CD8-positive, alpha-beta memory T cell (primary cell): ENCODE results near the gene MCF2L. TPM values are rescaled to one million over a fixed set of nuclear protein-coding genes. Genes with fewer than 3 reads are reported as not detected.
A peak's percentile ranks its signal among the peaks of the same experiment; 100 is the strongest.

Experiments
- CTCF ChIA-PET: fragments of 350-600 bp; sonication (Branson Sonifier 250); formaldehyde crosslinking; loops from one replicate; lab custom pipeline; 2021; ENCODE audit warnings: antibody characterized with exemption; lab: Charles Lee
- POLR2A ChIA-PET: fragments of 350-600 bp; sonication (Branson Sonifier 250); formaldehyde crosslinking; loops from one replicate; lab custom pipeline; 2021; ENCODE audit warnings: antibody characterized with exemption; lab: Charles Lee
- DNase-seq, 5 donors: peaks; one replicate each; pipeline versions ENCODE4 v3.0.0 to v3.0.0-alpha.2; 2020 to 2022; ENCODE audit warnings: mixed read lengths in 1 of 5
- H3K27ac ChIP-seq: one replicate; pipeline ENCODE4 v1.7.0; 2013; ENCODE audit warnings: low read depth, mild to moderate bottlenecking, low read length, moderate library complexity
- H3K27me3 ChIP-seq: 2 replicates; pipeline ENCODE4 v1.7.0; 2013; ENCODE audit warnings: low read length, mild to moderate bottlenecking; ENCODE audit not compliant: insufficient read depth, poor library complexity, severe bottlenecking
- H3K36me3 ChIP-seq: 2 replicates; pipeline ENCODE4 v1.7.0; 2013; ENCODE audit warnings: mild to moderate bottlenecking, low read length, moderate library complexity; ENCODE audit not compliant: insufficient read depth
- H3K4me1 ChIP-seq: 2 replicates; pipeline ENCODE4 v1.7.0; 2013; ENCODE audit warnings: mild to moderate bottlenecking, low read length, moderate library complexity; ENCODE audit not compliant: insufficient read depth
- H3K4me3 ChIP-seq: 2 replicates; pipeline ENCODE4 v1.7.0; 2013; ENCODE audit warnings: mild to moderate bottlenecking, low read length
- H3K9me3 ChIP-seq: 2 replicates; pipeline ENCODE4 v1.7.0; 2013; ENCODE audit warnings: mild to moderate bottlenecking, low read length
- H3K27ac Mint-ChIP-seq, 8 donors: one replicate each; pipeline ENCODE4 v1.8.0; 2020 to 2021; ENCODE audit warnings: mixed read lengths in 8 of 8, mild to moderate bottlenecking in 6 of 8, inconsistent platforms in 3 of 8, moderate library complexity in 3 of 8
- H3K27me3 Mint-ChIP-seq, 2 donors: one replicate each; pipeline ENCODE4 v1.8.0; 2020 to 2021; ENCODE audit warnings: mixed read lengths in 2 of 2, mild to moderate bottlenecking in 1 of 2, moderate library complexity in 1 of 2
- H3K36me3 Mint-ChIP-seq, 3 donors: one replicate each; pipeline ENCODE4 v1.8.0; 2020 to 2021; ENCODE audit warnings: mixed read lengths in 3 of 3, inconsistent platforms in 1 of 3, mild to moderate bottlenecking in 1 of 3
- H3K4me1 Mint-ChIP-seq, 3 donors: one replicate each; pipeline ENCODE4 v1.8.0; 2020 to 2021; ENCODE audit warnings: mixed read lengths in 3 of 3, inconsistent platforms in 1 of 3, mild to moderate bottlenecking in 1 of 3
- H3K4me3 Mint-ChIP-seq, 7 donors: one replicate each; pipeline ENCODE4 v1.8.0; 2020 to 2021; ENCODE audit warnings: mixed read lengths in 7 of 7, mild to moderate bottlenecking in 6 of 7, moderate library complexity in 4 of 7, inconsistent platforms in 2 of 7
- H3K9me3 Mint-ChIP-seq, 5 donors: one replicate each; pipeline ENCODE4 v1.8.0; 2020 to 2022; ENCODE audit warnings: mixed read lengths in 5 of 5, mild to moderate bottlenecking in 3 of 5, moderate library complexity in 2 of 5, inconsistent platforms in 1 of 5
- polyA plus RNA-seq: library from polyadenylated mRNA; unstranded; fragments of 300-500 nt; fragmentation: Illumina TruSeq; gene quantifications from one replicate; pipeline ENCODE4 v1.2.3, GENCODE V29; 2021
- total RNA-seq, 2 experiments: library from RNA; stranded (reverse); gene quantifications; one replicate each; pipeline ENCODE4 v1.2.3, GENCODE V29; 2021

Gene MCF2L
- total and polyA plus RNA-seq, 3 experiments from 2014 or later = 2.5 to 9.6 (median 9.1) TPM

DNA sequence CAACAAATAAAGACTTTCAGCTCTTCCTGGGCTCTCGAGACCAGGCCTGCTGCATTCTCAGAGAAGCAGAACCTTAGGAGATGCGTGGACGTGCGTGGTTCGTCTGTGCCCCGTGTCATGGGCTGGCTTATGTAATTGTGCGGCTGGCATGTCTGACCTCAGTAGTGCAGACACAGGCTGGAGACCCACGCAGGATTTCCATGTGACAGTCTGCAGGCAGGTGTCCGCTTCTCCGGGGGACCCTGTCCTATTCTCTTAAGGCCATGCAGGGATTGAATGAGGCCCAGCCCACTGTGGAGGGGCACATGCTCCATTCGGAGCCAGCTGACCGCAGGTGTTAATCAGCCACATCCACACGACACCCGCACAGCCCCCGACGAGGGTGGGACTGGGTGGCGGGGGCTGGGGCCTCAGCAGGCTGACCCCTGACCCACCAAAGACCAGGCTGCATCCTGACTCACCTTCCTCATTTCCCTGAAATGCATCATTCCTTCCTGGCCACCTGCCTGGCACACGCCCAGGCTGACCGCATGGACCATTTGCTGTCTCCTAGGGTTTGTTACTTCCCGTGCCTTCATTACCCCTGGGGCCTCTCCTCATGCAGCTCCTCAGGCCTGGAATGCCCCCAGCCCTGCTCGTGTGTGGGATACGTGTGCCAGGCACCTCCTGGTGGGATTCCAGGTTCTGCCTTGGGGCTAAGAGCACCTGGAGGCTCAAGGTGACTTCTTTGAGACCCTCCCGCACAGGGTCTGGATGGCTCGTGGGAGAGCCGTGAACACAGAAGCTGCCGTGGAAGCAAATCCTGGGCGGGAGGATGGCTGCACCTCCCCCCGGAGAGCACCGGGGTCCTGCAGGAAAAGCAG, 10.7 kb upstream of the MCF2L start:
- Histone ChIP-seq H3K27me3 (no peaks in the 10 kb centered on the region), H3K4me3 (no peak overlapping the region), H3K27ac (no peak overlapping the region), H3K36me3 (no peaks in the 10 kb centered on the region), H3K9me3 (no peaks in the 10 kb centered on the region), H3K4me1 (no peaks in the 10 kb centered on the region)
- POLR2A ChIA-PET = no interaction called here
- no peak for DNase-seq
- Mint-ChIP-seq H3K27me3 (peaks cover 0 to 4% of the 10 kb centered on the region in 2 donors), H3K36me3 (no peaks in the 10 kb centered on the region), H3K27ac (no peak overlapping the region), H3K9me3 (no peaks in the 10 kb centered on the region), H3K4me3 (no peak overlapping the region), H3K4me1 (no peaks in the 10 kb centered on the region)
- CTCF ChIA-PET = no interaction called here

GRCh38 chr13:112959206-112959605, 9.8 kb upstream of the MCF2L start:
- H3K4me1 Mint-ChIP-seq = no peaks in the 10 kb centered on the region
- no peak overlapping the region for H3K4me3 ChIP-seq
- POLR2A ChIA-PET = no interaction called here
- H3K27ac Mint-ChIP-seq = peak overlapping the region in 1 of 8 donors; percentile 43
- DNase-seq = no peak
- H3K36me3 ChIP-seq = no peaks in the 10 kb centered on the region
- no peaks in the 10 kb centered on the region for H3K36me3 Mint-ChIP-seq
- CTCF ChIA-PET = no interaction called here
- no peaks in the 10 kb centered on the region for H3K9me3 Mint-ChIP-seq
- H3K27ac ChIP-seq = no peak overlapping the region
- no peaks in the 10 kb centered on the region for H3K27me3 Mint-ChIP-seq
- no peaks in the 10 kb centered on the region for H3K27me3 ChIP-seq
- no peak overlapping the region for H3K4me3 Mint-ChIP-seq
- H3K4me1 ChIP-seq = no peaks in the 10 kb centered on the region
- no peaks in the 10 kb centered on the region for H3K9me3 ChIP-seq

DNA sequence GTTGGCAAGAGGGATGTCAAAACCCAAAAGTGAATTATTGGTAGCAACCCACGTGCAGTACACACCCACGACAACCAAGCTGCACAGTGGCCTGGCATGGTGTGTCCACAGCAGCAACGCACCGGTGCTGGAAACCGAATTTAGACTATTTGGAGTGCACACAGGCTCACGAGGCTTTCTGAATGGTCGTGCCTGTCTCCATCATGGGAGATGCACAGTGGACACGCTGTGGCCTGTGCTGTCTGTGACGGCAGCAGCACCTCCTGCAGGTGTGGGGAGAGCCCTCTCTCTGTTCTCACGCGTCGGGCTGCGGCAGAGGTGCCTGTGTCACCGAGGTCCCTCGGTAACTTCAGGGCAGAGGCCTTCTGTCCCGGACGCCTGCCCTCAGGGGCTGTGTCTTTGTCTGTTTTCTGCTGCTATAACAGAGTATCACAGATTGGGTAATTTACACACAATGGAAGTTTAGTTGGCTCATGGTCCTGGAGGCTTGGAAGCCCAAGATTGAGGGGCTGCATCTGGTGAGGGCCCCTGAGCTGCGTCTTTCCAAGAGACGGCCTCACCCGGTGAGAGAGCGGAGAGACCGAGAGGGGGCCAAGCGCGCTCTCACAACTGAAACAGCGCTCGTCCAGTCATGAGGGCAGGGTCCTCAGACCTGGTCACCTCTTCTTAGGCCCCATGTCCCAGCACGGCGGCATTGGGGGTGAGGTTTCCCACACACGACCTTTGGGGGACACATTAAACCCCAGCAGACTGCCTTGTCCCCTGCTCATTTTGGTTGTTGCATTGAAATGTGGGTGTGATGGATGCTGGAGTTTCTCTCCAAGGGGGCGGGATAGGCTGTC, 9.1 kb upstream of the MCF2L start:
- DNase-seq = no peak
- H3K9me3 Mint-ChIP-seq = no peaks in the 10 kb centered on the region
- CTCF ChIA-PET = no interaction called here

GRCh38 chr13:112960706-112961105, 8.3 kb upstream of the MCF2L start:
- Mint-ChIP-seq H3K4me3 (no peak overlapping the region), H3K36me3 (no peaks in the 10 kb centered on the region), H3K9me3 (no peaks in the 10 kb centered on the region), H3K27me3 (no peaks in the 10 kb centered on the region), H3K27ac (no peak overlapping the region), H3K4me1 (peaks cover 0 to under 1% (median 0%) of the 10 kb centered on the region in 3 donors)
- ChIA-PET CTCF (no interaction called here), POLR2A (no interaction called here)
- H3K36me3 ChIP-seq = no peaks in the 10 kb centered on the region
- H3K9me3 ChIP-seq = no peaks in the 10 kb centered on the region
- H3K27me3 ChIP-seq = no peaks in the 10 kb centered on the region
- DNase-seq = no peak
- no peaks in the 10 kb centered on the region for H3K4me1 ChIP-seq
- H3K4me3 ChIP-seq = no peak overlapping the region
- H3K27ac ChIP-seq = no peak overlapping the region

More for the DNA sequence above, 9.1 kb upstream of the MCF2L start:
- Histone ChIP-seq H3K36me3 (no peaks in the 10 kb centered on the region), H3K4me3 (no peak overlapping the region), H3K4me1 (no peaks in the 10 kb centered on the region), H3K27me3 (no peaks in the 10 kb centered on the region), H3K9me3 (no peaks in the 10 kb centered on the region), H3K27ac (no peak overlapping the region)
- Mint-ChIP-seq H3K36me3 (no peaks in the 10 kb centered on the region), H3K27ac (no peak overlapping the region), H3K4me1 (no peaks in the 10 kb centered on the region), H3K4me3 (no peak overlapping the region), H3K27me3 (no peaks in the 10 kb centered on the region)
- POLR2A ChIA-PET = no interaction called here

DNA sequence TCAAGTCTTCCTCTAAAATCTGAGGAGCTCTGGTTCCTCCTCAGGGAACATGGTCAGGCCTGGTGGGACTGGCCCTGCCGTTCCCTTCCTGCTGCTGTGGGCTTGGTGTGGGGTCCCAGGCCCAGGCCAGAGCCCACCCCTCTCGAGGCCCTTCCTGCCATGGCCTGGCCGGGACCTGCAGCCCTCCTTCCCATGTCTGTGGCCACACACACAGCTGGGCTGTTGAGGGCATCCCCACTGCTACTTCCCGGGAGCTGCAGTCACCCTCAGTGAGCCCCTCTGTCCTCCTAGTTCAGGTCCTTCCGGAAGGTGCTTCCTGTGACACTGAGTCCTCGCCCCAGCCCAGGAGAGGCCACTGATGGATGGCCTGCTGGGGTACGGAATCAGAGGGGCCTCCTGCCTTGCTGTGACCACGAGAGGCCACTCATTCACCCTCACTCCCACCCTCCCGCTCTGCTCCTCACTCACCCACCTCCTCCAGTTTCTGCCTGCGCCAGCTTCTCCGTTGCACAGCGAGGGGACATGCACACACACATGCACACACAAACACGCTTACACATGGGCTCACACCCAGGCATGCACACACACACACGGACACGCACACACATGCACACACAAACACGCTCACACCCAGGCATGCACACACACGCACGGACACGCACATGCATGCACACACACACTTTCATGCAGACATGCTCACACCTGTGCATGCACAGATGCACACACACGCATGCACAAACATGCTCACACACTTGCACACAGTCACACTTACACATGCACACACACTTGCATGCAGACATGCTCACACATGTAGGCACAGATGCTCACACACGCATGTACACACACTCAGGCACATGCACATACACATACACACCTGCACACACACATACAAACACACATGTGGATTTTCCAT, 7.3 kb upstream of the MCF2L start:
- H3K27me3 ChIP-seq = no peaks in the 10 kb centered on the region
- Mint-ChIP-seq H3K36me3 (no peaks in the 10 kb centered on the region), H3K27ac (no peak overlapping the region), H3K4me1 (peaks cover 0 to 10% (median 0%) of the 10 kb centered on the region in 3 donors), H3K27me3 (no peaks in the 10 kb centered on the region), H3K9me3 (no peaks in the 10 kb centered on the region), H3K4me3 (no peak overlapping the region)
- H3K27ac ChIP-seq = no peak overlapping the region
- H3K36me3 ChIP-seq = no peaks in the 10 kb centered on the region
- ChIA-PET POLR2A (no interaction called here), CTCF (no interaction called here)
- no peak for DNase-seq
- no peak overlapping the region for H3K4me3 ChIP-seq
- no peaks in the 10 kb centered on the region for H3K4me1 ChIP-seq
- H3K9me3 ChIP-seq = no peaks in the 10 kb centered on the region

DNA sequence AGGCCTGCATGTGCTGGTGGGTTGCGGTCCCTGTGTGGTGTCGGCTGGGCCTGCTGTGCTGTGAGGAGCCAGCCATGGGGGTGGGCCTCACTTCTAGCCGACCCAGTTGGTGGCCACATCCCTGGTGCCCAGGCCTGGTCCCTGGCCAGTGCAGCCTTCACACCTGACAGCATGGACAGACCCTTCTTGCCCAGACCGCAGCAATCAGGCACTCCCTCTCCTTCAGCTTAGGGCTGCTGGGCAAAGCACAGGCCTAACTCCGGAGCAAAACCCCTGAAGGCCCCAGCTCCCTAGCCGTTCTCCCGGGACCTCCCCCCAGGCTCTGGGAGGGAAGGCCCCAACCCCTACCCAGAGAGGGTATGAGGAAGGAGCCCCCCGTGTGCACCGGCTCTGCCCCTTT, 6.6 kb upstream of the MCF2L start:
- Mint-ChIP-seq H3K9me3 (no peaks in the 10 kb centered on the region), H3K36me3 (no peaks in the 10 kb centered on the region), H3K4me1 (peaks cover 0 to 10% (median 0%) of the 10 kb centered on the region in 3 donors), H3K27ac (no peak overlapping the region), H3K4me3 (no peak overlapping the region), H3K27me3 (no peaks in the 10 kb centered on the region)
- H3K4me1 ChIP-seq = no peaks in the 10 kb centered on the region
- no peak overlapping the region for H3K27ac ChIP-seq
- no peaks in the 10 kb centered on the region for H3K9me3 ChIP-seq
- CTCF ChIA-PET = no interaction called here
- H3K4me3 ChIP-seq = no peak overlapping the region
- no peak for DNase-seq
- no peaks in the 10 kb centered on the region for H3K36me3 ChIP-seq
- H3K27me3 ChIP-seq = no peaks in the 10 kb centered on the region
- POLR2A ChIA-PET = no interaction called here

- Mint-ChIP-seq H3K27ac (no peak overlapping the region), H3K9me3 (no peaks in the 10 kb centered on the region), H3K27me3 (no peaks in the 10 kb centered on the region), H3K4me1 (peaks cover 1 to 14% (median 5%) of the 10 kb centered on the region in 3 donors), H3K4me3 (no peak overlapping the region), H3K36me3 (peaks cover 0 to under 1% (median 0%) of the 10 kb centered on the region in 3 donors)
- ChIA-PET CTCF (no interaction called here), POLR2A (no interaction called here)
- H3K36me3 ChIP-seq = no peaks in the 10 kb centered on the region
- DNase-seq = no peak
- H3K4me3 ChIP-seq = no peak overlapping the region
- H3K9me3 ChIP-seq = no peaks in the 10 kb centered on the region
- no peaks in the 10 kb centered on the region for H3K4me1 ChIP-seq
- H3K27me3 ChIP-seq = no peaks in the 10 kb centered on the region
- no peak overlapping the region for H3K27ac ChIP-seq
Observed at GRCh38 chr13:112962911-112963625, 5.9 kb upstream of the MCF2L start.
